Bone marrow (tissue), 2 donors: ENCODE measurements around the gene TMEM74B.
"Not testable (repeated sequence)": the region's sequence is repeated elsewhere in the genome, so short reads cannot be mapped to it uniquely, and the experiment has no call there.

Experiments
- DNase-seq, 2 donors: peaks; one replicate each; lab custom pipeline; 2025; lab: John Stamatoyannopoulos, UW

TMEM74B gene

DNA sequence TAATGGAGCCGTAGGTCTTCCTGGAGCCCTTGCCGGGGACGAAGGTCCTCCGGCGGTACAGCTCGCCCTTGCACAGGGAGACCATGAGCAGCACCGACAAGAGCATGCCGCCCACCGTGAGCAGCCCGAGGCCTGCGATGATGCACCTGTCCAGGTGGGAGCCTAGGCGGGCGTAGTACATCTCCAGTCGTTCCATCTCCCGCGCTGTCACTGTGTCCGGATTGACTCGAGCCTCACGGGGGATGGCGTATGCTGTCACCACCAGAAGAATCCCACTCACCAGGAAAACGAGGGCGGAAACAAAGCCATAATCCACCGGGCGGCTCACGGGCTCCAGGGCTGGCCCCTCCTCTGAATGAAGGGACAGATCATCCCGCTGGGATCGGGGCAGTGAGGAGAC is 3.8 kb downstream of the TMEM74B start:
- no peak for DNase-seq

DNA sequence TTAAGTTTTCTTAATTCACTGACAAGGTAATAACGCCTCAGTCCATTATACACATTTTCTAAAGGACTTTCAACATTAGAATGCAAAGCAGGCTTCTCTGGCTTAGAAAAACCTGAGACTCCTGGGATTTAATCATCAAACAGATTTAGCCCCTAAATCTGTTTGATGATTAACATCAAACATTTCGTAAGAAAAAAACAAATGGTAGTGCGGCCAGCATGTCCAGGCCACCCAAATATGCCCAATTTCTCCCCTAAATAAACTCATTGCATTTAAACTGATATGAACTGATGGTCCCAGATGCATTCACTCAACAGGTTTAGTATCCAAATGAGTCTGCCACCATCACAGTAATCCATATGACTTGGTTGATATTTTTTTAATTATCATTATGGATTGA is 6.2 kb downstream of the TMEM74B start:
- DNase-seq: no peak

GRCh38 chr20:1178103-1178502 is 6.7 kb downstream of the TMEM74B start:
- DNase-seq: no peak

- no peak for DNase-seq
These were observed 7.1 kb downstream of the TMEM74B start for GRCh38 chr20:1177680-1178079.

GRCh38 chr20:1174787-1175186 is 10.0 kb downstream of the TMEM74B start:
- no peak for DNase-seq

- DNase-seq: no peak
These were observed 11.1 kb downstream of the TMEM74B start for GRCh38 chr20:1173698-1174097.

- no peak for DNase-seq
These were observed 13.2 kb downstream of the TMEM74B start for GRCh38 chr20:1171461-1172093.

DNA sequence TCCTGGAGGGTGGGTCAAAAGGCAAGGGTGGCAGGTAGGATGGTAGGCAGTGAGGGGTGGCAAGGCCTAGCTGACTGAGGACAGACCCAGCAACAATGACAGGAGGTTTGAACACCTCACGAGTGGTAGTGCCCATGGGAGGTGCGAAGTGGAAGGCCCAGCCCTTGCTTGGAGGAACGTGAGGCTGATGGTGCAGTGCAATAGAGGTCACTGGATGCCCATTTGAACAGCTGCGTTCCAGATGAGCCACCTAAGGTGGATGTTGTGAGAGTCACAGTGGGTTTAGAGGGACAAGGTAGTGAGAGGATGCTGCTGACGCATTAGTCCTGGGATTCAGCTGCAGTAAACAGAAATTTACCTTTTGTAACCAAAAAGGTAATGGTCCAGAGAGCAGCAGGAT is 15.6 kb downstream of the TMEM74B start:
- DNase-seq: no peak

GRCh38 chr20:1166948-1167720 is 17.6 kb downstream of the TMEM74B start:
- no peak for DNase-seq

GRCh38 chr20:1165941-1166340 is 18.8 kb downstream of the TMEM74B start:
- no peak for DNase-seq

GRCh38 chr20:1165521-1165920 is 19.3 kb downstream of the TMEM74B start:
- DNase-seq: no peak

- no peak for DNase-seq
These were observed 19.9 kb downstream of the TMEM74B start for GRCh38 chr20:1164871-1165270.

DNA sequence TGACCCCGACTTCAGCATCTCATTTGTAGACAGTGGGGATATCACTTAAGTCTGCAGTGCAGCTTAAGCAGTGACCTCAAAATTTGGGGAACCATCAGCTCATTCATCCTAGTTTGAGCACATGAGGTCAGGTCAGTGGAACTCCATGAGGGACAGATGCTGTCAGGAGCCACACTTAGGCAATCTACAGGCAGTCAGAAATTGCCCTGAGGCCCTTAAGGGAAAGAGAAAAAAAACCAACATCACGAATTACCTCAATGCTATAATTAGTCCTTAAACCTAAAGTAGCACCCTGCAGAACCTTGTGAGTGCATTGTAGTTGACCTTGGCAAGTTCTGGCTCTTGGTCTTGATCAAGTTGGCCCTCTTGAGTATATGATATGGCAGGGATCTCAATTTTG is 21.1 kb downstream of the TMEM74B start:
- DNase-seq: no peak

GRCh38 chr20:1163105-1163504 is 21.7 kb downstream of the TMEM74B start:
- DNase-seq: no peak

DNA sequence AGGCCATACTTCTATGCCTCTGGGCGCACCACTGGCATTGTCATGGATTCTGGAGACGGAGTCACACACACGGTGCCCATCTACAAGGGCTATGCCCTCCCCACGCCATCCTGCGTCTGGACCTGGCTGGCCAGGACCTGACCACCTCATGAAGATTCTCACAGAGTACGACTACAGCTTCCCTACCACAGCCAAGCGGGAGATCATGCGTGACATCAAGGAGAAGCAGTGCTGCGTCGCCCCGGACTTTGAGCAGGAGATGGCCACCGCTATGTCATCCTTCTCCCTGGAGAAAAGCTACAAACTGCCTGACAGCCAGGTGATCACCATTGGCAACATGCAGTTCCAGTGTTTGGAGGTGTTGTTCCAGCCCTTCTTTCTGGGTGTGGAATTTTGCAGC is 23.8 kb downstream of the TMEM74B start:
- no peak for DNase-seq

- no peak for DNase-seq
These were observed 24.3 kb downstream of the TMEM74B start for GRCh38 chr20:1160496-1160895.

- DNase-seq: no peak
These were observed 29.4 kb downstream of the TMEM74B start for GRCh38 chr20:1155342-1155741.

GRCh38 chr20:1154691-1155090 is 30.1 kb downstream of the TMEM74B start:
- no peak for DNase-seq

GRCh38 chr20:1154226-1154625 is 30.6 kb downstream of the TMEM74B start:
- DNase-seq: no peak

DNA sequence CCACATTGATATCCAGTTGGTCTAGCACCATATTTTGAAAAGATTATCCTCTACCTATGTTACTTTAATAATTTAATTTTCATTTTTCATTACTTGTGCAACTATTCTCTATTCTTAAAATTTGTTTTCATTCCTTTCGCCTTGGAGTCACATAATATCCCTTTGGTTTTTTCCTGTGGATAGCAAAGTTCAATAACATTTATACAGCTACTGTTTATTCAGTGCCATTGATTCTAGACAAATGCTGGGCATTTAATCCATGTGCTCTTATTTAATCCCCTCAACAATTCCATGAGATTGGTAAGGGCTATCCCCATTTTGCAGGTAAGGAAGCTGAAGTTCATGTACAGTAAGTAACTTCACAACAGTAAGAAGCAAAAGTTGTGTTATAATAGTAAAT is 33.8 kb downstream of the TMEM74B start:
- DNase-seq: no peak

DNA sequence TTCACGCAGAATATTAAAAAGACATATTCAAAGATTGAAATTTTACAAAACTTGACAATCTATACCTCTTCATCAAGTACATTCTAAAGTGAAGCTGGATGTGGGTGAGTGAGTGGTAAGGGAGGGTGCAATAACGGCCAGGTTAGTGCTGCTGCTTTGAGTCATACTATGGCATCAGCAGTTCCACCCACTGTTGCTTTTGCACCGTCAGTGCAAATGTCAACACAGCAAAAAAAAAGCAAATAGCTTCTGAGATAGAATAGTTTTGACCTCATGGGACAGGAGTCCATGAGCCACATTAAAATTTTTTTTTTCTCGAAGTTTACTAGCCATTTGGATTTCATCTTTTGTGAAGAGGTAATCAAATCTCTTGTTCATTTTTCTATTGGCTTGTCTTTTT is 34.6 kb downstream of the TMEM74B start:
- DNase-seq: no peak

GRCh38 chr20:1149812-1150211 is 35.0 kb downstream of the TMEM74B start:
- not testable (repeated sequence) for DNase-seq

DNA sequence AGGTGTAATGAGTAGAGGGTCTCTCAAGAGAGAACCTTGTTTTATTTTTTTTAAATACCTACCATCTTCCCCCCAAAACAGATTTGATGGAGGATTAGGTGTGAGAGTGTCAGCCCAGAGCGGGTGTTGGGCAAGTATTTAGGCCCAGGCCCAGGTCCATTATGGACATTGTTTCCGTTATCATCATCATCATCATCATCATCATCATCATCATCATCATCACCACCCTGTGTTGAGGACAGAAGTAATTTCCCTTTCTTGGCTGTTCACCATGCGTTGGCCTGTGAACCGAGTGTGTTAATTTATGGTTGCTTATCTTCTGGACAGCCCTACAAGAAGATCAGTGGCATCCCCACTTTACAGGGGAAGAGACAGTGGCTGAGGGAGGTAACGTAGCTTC is 37.8 kb downstream of the TMEM74B start:
- DNase-seq: no peak
